HG02970 (cell line): ENCODE data around the gene CLDN16.
A peak's percentile ranks its signal among the peaks of the same experiment; 100 is the strongest.

Source experiments
- ATAC-seq: cut with Tn5 transposase; IDR thresholded peaks from one replicate; pipeline ENCODE4 v1.9.1; 2021; ENCODE audit warnings: mild to moderate bottlenecking, moderate library complexity, moderate number of reproducible peaks; ENCODE audit not compliant: unreplicated experiment, low FRiP score

The CLDN16 gene

DNA sequence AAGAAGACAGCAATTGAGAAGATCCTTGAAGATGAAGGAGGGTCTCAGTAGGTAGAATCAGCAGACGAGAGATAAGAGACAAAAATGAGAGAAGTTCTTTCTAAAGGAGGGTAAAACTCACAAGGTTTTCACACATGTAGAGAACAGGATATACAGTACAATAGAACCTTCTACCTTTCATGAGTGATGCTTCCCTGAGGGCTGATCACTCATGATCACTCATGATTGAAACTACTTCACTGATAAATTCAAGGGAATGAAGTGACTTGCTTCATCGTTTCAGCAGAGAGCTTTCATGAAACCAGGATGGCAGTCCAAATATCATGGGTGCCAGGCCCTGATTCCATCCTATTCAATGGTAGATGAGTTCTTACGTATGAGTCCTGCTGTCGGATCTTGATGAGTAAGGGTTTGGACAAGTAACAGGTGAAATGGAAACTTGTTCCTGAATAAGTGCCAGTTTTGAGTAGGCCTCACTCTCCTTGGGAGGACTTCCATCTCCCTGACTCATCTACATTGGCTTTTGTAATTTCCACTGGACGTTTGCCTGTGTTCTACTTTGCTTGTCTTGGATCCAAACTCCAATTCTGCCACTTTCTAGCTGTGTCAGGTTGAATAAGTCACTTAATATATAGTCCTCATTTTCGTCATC, 9.6 kb upstream of the CLDN16 start:
- no peak for ATAC-seq

DNA sequence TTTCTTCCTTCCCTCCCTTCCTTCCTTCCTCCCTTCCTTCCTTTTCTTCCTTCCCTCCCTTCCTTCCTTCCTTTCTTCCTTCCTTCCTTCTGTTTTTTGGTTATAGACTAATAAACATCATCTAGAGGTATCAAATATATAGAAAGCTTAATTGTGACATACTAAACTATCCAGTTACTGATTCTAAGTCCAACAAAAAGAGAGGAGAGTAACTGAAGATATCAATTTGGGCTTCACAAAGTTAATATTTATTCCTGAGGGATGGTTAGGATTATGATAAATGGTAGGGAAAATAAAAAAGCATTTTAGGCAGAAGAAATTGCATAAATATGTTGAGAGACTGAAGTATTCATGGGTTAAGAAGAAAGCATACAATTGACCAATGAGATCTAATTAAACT, 7.8 kb upstream of the CLDN16 start:
- ATAC-seq = no peak

DNA sequence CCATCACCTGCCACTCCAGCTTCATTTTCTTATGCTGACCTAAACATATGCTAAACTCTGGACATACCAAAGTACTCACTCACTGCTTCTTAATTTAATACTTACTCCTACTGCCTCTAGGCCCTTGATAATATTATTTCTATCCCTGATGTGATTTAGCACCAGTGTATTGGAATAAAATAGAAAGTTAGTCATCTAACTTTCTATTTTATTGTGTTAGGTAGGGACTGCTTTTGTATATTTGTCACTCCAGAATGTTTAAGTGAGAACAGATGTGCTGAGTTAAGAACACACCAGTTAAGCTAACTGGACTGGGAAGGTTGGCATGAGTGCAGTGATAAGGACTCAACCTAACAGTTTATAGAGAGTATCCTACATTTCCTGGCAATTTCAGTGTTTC, 6.5 kb upstream of the CLDN16 start:
- no peak for ATAC-seq

DNA sequence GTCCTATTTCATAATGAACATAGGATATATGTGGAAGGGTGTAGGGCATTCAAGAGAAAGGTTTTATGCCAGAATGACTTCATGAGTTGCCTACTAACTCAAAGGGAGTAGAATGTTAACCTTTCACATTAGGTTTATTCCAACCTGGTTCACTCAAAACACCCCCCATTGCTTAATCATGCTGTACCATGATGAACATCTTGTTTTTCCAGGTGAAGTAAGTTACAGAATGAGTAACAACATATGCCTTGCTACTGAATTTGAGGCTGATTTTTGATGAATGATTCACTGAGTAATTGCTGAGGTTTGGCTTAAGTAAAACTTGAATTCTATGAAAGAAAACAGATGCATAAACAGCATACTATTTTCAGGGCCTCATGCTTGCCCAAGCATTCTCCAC, 5.9 kb upstream of the CLDN16 start:
- no peak for ATAC-seq

DNA sequence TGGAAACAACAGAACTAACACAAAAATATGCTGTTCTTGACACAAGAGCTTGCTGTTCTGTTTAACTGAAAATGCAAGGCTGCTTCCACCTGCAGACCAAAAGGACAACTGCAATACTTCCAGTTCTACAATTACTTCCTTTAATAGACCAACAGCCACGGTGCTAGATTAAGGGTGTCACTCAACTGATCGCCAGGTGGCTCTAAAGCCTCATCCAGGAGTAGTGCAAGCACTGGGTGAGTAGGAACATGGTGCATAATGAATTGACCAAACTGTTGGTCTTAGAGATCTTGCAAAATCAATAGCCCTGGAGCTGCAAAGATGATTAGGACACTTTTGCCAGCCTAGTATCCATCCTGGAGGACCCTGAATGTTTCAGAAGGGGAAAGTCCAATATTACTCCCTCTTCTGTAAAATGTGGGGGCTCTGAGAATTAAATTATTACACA, 3.6 kb upstream of the CLDN16 start:
- ATAC-seq = peak; percentile 64

DNA sequence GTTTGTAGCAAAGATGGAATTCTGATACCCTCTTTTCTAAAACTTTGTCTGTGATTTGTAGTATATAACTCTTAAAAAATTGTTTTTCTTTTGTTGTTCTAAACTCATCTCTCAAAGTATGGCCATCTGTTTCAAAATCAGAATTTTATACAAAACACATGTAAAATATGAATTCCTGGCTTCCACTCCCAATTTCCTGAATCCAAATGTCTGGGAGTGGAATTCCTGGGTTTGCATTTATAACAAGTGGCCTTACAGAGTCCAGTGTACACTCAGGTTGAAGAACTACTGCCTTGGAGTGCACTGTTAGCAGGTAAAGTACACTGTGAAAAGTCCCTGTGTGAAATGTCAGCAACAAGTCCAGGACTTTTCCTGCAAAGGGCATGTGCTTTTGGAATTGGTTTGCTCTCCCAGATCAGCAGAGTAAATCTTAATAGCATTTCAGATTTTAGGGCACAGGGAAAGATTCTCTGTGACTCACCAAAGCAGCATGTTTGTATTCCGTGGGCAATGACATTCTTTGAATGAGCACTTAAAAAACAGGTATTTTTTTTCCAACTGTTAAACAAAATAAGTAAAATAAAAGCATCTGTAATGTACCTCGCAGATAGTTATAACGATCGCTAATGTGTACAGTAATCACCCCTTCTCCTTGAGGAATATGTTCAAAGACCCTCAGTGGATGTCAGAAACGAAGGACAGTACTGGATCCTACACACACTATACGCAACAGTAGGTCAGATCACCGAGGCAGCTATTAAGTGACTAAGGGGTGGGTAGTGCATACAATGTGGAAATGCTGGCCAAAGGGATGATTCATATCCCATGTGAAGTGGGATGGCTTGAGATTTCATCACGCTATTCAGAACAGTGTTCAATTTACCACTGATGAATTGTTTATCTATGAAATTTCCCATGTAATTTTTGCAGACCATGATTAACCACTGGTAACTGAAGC, 2.0 kb upstream of the CLDN16 start:
- ATAC-seq = no peak

DNA sequence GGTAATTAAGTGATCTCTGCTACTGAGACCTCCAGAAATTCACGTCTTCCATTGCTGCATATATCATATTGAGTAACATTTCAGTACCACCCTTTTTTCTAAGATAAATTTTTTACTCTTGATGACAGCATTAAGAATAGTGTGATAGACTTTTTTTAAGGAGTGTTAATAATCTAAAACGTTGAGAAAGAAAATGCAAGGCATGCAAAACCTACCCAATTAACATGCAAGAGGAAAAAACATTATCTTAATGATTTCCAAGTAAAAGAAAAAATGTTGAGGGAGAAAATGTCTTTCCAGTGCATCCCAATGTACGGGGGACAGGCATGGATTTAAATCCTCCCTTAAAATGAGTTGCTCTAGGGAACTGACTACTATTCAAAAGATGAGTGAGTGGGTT, 740 bp downstream of the CLDN16 start:
- ATAC-seq = no peak

DNA sequence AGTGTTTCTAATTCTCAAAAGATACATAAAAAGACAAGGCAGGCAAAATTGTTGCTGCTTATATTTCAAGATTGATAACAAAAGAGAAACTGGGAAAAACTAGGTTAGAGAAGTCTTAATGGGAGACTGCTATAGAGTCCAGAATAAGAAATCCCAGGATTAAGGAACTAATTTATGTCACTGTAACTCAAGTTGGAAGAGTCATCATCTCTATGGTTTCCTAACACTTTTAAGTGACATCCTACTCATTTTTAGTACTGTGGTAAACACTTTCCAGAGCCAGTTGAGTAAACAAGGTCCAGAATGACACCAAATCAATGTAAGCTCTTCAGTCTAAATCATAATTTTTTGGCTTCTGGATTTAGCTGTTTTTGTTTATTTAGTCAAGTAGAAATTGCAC, 8.0 kb downstream of the CLDN16 start:
- no peak for ATAC-seq

DNA sequence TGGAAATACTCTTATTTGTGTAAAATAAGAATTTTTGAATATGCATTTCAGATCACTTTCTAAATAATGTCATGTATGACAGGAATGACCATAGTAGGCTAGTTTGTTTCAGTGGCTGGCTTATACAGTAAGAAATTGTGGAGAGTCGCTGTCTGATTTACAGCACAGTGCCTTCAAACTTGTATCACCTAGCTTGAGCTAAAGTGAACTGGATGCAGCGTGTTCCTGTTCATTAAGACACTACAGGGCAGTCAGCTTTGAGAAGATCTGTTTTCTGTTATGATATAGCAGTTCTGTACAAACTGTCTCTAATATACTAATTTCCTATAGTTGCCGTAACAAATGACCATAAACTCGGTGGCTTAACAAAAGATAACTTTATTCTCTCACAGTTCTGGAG, 9.9 kb downstream of the CLDN16 start:
- ATAC-seq = no peak

DNA sequence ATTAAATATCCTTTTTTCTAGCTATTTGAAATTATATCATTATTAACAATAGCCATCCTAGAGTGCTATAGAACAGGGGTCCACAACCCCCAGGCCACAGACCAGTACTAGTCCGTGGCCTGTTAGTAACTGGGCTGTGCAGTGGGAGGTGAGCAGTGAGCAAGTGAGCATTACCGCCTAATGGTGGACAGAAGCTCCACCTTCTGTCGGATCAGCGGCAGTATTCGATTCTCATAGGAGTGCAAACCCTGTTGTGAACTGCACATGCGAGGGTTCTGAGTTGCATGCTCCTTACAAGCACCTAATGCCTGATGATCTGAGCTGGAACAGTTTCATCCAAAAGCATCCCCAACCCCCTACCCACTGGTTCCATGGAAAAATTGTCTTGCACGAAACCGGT, 11.7 kb downstream of the CLDN16 start:
- no peak for ATAC-seq

DNA sequence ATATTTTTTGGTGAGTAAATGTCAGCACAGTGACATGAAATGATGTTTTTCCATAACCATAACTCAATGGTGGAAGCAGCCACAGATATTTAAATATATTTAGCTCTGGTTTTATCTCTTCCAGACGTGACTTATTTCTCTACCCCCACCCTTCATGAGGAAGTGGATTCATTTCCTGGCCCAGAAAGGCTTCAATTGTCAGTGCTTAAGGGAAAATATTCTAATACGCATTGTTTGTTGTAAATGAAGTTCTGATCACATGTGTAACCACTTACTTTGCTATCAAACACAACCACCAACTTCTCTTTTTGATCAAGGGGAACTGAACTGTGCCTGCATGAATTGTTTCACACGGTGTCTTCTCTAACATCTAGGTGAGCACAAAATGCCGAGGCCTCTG, 14.0 kb downstream of the CLDN16 start:
- no peak for ATAC-seq

DNA sequence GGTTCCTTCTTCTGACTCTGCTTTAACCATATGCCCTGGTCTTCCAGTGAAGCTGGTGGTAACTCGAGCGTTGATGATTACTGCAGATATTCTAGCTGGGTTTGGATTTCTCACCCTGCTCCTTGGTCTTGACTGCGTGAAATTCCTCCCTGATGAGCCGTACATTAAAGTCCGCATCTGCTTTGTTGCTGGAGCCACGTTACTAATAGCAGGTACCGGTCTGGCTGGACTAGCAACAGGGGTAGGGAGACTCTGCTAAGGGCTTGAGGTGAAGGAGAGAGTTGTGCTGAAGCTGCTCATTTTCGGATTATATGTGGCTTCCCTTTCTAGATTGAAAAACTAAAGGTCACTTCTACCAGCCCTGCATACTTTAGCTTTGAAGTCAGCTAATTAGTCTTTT, 16.8 kb downstream of the CLDN16 start:
- no peak for ATAC-seq

DNA sequence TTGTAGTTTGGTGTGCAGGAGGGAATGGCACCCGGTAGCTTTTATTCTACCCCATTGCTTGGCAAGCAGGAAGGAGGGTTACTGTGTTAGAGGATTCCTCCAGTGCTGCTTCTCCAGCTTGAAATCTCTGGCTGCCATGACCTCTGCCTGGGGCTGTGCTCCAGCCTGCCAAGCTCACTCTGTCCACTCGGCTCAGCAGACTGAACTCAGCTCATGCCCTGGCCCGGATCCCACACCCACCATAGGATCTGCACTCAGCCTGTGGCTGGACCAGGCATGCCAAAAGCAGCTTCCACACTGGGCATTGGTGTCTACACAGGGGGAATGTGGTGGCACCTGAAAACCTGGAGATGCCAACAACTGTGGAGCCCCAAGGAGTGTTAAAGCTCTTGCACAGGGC, 26.3 kb downstream of the CLDN16 start:
- ATAC-seq = no peak

DNA sequence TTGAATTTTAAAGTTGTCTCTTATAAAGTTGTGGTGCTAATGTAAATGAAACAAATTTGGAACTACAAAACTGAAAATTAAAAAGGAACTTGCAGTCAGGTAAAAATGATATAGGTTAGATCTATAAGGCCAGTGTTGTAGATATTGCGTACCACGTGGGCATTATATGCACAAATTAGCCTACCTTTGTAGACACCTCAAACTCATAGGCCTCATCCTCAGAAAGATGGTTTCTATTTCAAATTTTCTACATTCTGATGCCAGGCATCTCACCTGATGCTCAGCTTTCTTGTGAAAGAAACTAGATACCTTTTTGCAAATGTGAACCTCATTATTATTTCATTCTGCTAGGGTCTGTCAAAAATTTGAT, 36.1 kb downstream of the CLDN16 start:
- no peak for ATAC-seq

DNA sequence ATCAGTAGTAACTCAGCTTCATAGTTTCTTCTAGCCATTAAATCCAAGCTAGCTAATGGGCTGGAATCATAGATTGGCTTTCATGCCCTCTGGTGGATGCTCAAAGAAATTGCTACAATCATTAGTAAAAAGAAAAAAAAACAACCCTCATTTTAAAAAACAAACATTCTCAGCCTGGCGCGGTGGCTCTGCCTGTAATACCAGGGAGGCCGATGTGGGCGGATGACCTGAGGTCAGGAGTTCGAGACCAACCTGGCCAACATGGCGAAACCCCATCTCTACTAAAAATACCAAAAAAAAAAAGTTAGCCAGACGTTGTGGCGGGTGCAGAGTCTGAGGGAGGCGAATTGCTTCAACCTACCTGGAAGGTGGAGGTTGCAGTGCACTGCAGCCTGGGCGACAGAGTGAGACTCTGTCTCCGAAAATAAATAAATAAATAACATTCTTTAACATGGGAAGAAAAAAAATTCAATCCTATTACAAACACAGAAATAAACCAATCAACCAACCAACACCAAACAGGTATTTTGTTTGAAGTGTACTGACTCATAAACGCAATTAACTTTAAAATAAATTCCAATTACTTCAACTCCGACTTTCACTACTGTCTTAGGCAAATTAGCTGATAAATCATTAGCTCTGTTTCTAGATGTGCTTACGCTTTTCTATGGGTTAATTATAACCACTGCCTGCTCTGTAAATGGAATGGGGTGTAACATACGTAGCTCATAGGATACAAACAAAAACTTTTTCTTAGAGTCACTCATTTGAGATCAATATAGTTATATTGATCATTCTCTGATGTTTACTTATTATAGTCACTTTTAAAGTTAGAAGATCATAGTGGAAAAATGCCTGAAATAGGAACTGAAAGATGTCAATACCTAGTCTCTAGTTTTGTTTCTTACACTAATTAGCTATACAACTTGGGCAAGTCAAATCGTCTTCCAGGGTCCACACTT, 36.8 kb downstream of the CLDN16 start:
- peak; percentile 59 for ATAC-seq

DNA sequence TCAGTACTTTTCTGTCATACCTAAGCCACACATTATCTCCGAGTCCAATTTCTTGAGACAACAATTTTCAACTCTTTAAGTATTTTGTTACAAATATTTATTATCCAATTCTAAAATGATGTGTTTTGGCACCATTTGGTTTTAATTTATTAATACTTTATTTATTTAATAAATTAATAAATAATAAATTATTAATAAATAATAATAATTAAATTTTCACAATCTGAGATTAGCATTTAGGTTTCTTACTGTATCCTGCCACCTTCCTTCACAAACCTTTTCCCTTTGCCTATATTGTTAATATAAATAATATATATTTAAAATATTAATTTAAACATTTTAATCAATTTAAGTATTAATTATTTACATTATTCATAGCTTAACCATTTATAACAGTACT, 37.9 kb downstream of the CLDN16 start:
- ATAC-seq = no peak

DNA sequence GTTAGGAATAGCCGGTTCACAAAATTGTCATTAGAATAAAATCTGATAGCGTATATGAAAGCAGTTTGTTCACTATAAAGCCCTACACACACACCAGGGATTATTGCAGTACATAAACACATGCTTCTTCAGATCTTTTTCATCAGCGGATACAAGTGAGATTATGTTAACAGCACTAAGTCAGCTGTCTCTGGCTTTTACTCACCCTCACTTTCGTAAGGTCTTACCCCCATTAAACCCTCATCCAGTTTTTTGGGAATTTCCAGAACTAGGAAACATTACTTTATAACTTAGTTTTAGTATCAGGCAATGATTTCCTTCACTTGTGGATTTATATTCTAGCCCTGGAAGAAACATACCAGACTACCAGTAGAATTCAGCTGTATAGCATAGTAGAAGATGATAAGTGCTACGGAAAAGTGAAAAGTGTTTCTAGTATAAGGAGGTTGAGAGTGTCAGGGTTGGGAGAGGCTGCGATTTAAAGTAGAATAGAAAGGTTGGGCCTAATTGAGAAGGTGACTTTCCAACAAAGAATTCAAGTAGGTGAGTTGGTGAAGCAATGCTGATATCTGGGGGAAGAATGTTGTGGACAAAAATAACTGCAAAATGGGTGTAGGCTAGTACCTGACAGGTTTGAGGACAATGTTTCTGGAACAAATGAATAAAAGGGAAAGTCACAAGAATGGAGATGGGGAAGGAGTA, 39.0 kb downstream of the CLDN16 start:
- ATAC-seq = no peak

DNA sequence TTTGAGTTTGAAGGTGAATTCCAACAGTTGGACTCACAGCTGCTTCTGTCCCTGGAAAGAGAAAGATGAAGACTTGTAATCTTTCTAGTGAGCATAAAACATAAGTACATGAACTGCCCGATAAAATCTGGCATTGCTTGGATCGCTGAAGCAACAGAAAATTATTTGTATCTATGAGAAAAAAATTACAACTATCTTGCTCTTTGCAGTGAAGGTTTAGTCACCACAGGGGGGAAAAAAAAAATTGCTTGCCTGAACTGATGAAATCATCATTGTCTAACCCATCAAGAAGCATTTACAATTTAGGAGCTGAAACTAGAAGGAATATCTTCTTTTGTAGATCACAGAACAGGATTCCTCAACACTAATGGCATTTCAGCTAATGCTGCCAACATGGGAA, 41.7 kb downstream of the CLDN16 start:
- no peak for ATAC-seq

DNA sequence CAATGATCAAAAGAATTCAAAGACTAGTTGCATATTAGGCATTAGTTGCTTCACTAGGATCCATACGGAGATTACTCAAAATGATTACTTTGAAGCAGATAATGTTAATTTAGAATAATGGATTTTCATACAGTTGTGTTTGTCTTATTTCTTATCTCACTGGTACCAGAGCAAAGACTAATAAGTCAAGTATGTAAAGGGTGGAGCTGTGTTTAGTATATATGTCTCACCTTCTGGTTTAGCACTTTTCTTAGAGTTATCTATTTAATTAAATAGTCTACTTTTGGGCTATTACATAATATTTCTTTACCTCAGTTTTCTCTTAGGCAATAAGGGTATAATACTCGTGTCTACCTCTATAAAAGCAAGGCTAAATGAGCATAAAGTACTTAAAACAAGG, 42.9 kb downstream of the CLDN16 start:
- ATAC-seq = no peak

DNA sequence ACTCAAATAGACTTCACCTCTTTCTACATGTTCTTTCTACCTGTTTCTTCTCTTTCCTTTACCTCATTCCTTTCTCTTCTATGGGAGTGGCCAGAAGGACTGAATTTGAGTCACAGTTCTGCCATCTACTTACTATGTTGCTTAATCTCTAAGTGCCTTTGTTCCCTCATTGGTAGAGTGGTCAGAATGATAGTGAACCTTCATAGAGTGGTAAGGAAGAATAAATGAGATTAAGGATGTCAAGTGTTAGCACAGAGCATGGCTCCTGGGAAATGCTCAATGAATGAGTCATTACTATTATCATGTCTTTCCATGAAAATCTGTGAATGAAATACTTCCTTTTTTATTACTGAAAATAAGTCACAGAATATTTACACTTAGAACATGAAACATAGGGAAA, 44.3 kb downstream of the CLDN16 start:
- no peak for ATAC-seq
